HG03045 (cell line): ENCODE data around the gene TAF6.
A peak's percentile ranks its signal among the peaks of the same experiment; 100 is the strongest.
"Not testable (repeated sequence)": the region's sequence is repeated elsewhere in the genome, so short reads cannot be mapped to it uniquely, and the experiment has no call there.

Experiments
- ATAC-seq: cut with Tn5 transposase; IDR thresholded peaks from one replicate; pipeline ENCODE4 v1.9.1; 2021; ENCODE audit warnings: mild to moderate bottlenecking, moderate library complexity; ENCODE audit not compliant: unreplicated experiment

TAF6 gene

GRCh38 chr7:100152937-100153666 lies 33.9 kb upstream of the TAF6 start:
- ATAC-seq, result no peak

GRCh38 chr7:100152404-100152803 lies 33.2 kb upstream of the TAF6 start:
- no peak for ATAC-seq

DNA sequence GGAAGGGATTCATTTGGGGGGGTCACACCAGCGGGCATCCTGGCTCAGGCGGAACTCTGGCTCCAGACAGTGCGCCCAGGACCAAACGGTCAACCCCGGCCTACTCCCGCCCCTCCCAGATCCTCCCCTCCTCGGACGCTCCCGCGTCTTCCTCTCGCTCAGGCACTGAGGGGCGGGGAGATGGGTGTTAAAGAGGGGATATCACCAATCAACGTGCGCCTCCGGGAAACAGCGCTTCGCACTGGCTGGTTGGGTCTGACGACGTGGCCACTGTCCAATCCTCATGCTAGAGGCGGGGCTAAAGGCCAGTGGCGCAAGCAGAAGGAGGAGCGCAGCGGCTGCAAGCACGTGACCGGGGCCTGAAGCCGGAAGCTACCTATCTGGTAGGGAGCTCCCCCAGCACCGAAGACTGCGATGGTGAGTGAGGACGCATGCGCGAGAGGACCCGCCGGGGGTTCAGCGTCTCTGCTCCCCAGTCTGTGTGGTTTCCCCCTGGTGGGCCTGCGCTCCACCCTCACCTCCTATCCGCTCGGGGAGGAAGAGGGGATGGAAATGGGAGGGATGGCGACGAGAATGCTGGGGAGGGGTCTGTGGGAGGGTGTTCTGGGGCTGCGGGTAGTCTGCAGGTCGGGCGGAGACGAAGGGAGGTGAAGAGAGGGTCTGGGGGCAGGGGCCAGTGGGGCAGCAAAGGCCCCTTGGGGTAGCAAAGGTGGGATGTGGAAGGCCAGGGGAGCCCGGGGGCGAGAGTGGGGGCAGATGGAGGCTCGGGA lies 29.6 kb upstream of the TAF6 start, which contains the start of gene LAMTOR4:
LAMTOR4 (plus strand) TSS at position 360 of the 770 bp plus-strand sequence; CDS start at position 415, 55 bp downstream.
- peak; percentile 99 for ATAC-seq

DNA sequence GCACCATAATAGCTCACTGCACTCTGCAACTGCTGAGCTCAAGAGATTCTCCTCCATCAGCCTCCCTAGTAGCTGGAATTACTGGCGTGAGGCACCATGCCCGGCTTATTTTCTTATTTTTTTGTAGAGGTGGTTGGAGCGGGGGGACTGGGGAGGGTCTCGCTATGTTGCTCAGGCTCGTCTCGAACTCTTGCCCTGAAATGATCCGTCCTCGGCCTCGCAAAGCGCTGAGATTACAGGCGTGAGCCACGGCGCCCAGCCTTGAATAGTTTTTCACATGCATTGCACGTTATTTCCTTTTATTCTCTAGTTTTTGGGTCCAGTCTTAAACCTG lies 29.0 kb upstream of the TAF6 start:
- no peak for ATAC-seq

DNA sequence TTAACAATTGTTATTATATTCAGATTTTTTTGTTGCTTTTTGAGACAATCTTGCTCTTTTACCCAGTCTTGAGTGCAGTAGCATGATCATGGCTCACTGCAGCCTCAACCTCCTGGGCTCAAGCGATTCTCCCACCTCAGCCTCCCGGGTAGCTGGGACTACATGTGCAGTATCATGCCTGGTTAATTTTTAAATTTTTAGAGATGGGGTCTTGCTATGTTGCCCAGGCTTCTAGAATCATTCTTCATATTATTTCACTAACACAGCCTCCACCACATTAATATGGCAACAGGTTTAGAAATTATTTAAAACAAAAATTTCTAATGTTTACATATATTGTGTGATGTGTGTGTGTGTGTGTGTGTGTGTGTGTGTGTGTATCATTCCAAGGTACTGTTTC lies 28.1 kb upstream of the TAF6 start:
- no peak for ATAC-seq

DNA sequence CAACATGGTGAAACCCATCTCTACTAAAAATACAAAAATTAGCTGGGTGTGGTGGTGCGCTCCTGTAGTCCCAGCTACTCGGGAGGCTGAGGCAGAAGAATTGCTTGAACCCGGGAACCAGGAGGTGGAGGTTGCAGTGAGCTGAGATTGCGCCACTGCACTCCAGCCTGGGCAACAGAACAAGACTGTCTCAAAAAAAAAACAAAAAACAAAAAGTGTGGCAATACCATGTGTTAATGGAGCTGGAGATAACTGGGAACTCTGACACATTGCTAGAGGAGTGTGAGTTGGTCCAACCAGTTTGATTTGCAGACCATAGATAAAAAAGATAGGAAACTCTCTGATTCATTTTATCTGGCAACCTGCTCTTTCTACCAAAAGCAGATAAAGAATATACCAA lies 27.2 kb upstream of the TAF6 start:
- not testable (repeated sequence) for ATAC-seq

- no peak for ATAC-seq
Measured at GRCh38 chr7:100142461-100142860, 23.3 kb upstream of the TAF6 start.

GRCh38 chr7:100141555-100141949 lies 22.4 kb upstream of the TAF6 start:
- no peak for ATAC-seq

DNA sequence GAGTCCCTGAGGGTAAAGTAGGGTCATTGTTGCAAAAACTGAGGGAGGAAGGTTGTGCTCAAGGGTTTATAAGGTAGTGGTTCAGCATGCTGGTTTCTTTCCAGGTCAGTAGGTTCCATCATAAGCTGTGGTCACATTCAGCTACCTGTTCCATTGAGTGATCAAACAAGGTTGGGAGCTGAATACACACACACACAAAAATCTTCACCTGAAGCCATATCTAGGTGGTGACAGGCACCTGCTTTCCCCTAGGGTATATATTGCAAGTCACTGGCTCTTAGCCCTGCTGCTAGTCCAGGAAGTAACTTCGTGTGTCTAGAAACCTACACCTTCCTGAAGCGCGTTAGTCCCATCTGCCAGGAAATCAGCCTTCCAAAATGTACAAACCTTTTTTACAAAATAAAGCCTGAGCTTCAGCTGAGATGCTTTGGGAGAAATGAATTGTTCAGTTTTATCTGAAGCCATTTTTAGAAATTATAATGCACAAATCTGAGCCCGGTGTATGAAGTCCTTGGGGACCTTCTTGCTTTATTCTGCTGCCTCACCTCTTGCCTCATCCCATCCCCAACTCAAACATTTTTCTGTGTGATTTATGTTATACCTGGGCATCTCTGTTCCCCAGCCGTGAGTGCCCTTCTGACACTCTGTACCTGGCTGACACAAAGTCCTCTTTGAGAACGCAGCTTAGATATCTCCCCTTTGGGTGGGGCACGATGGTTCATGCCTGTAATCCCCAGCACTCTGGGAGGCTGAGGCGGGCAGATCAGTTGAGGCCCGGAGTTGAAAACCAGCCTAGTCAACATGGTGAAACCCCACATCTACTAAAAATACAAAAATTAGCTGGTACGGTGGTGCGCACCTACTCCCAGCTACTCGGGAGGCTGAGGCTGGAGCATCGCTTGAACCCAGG lies 18.9 kb upstream of the TAF6 start:
- ATAC-seq, result no peak

DNA sequence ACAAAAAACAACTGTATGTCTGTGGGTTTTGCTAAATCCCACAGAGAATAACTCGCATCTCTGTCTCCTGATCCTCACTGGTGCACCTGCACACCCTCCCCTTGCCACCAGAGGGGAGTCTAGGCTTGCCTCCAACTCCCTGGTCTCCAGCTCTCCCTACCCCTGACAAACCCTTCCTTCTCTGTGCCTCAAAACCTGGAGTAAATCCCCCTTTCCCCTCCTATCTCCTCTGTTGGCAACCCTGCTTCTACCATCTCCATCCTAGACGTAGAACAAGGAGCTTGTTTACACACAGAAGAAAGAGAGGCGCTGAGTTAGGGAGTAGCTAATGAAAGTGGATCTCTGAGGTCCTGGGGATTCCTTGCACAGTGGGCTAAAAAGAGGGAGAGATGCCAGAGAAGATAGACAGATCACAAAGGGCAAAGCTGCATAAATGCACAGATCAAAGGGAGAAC lies 13.6 kb upstream of the TAF6 start:
- ATAC-seq, result no peak

DNA sequence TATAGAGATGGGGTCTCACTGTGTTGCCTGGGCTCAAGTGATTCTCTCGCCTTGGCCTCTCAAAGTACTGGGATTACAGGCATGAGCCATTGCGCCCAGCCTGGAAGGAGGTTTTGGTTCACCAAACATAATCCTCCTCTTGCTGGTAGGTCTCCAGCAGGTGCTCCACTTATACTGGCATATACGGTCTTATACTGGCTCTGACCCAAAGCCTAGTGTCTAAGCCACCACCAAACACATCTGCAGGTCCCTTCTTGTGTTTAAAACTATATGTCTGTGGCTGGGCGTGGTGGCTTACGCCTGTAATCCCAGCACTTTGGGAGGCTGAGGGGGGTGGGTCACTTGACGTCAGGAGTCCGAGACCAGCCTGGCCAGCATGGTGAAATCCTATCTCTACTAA lies 13.0 kb upstream of the TAF6 start:
- ATAC-seq, result no peak

- ATAC-seq, result no peak
Measured at GRCh38 chr7:100130608-100131453, 11.7 kb upstream of the TAF6 start.

GRCh38 chr7:100130220-100130607 lies 11.1 kb upstream of the TAF6 start:
- not testable (repeated sequence) for ATAC-seq

- no peak for ATAC-seq
Measured at GRCh38 chr7:100128637-100128963, 9.4 kb upstream of the TAF6 start.

GRCh38 chr7:100127866-100128636 lies 8.9 kb upstream of the TAF6 start:
- ATAC-seq, result no peak

GRCh38 chr7:100126931-100127865 lies 8.0 kb upstream of the TAF6 start, which contains the start of gene MBLAC1:
MBLAC1 (plus strand) TSS chr7:100126967; CDS start chr7:100127396, 429 bp downstream.
- peak; percentile 68 for ATAC-seq

DNA sequence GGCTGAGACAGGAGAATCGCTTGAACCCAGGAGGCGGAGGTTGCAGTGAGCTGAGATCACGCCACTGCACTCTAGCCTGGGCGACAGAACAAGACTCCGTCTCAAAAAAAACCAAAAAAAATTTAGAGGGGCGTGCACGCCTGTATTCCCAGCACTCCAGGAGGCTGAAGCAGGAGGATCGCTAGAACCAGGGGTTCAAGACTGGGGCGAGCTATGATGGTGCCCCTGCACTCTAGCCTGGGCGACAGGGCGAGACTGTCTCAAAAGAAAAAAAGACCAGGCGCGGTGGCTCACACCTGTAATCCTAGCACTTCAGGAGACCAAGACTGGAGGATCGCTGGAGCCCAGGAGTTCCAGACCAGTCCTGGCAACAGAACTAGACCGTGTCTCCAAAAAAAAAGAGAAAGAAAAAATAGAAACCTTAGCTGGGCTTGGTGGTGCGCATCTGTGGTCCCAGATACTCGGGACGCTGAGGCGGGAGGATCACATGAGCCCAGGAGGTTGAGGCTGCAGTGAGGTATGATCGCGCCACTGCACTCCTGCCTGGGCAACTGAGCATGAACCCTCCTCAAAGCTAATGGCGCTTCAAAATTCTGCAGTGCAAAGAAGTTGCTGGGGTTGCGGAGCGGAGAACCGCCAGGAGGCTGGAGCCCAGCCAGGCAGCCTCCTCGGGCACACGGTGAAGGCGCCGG lies 7.2 kb upstream of the TAF6 start:
- peak; percentile 25 for ATAC-seq
